ENCODE results near the gene CNN2.

CNN2 gene

GRCh38 chr19:1080360-1081161 is 54.2 kb downstream of the CNN2 start:
- no peak for DNase-seq

- DNase-seq: no peak
Observed at GRCh38 chr19:1081301-1082164, 55.1 kb downstream of the CNN2 start.

- DNase-seq: peak in 2 of 56 donors; percentile 29 to 40
Observed at GRCh38 chr19:1082165-1082927, 55.9 kb downstream of the CNN2 start.

- no peak for DNase-seq
Observed at GRCh38 chr19:1082928-1083816, 56.8 kb downstream of the CNN2 start.

GRCh38 chr19:1084024-1084868 is 57.8 kb downstream of the CNN2 start:
- no peak for DNase-seq

GRCh38 chr19:1085053-1085658 is 58.7 kb downstream of the CNN2 start:
- DNase-seq: no peak

- no peak for DNase-seq
Observed at GRCh38 chr19:1085676-1086442, 59.5 kb downstream of the CNN2 start.

- no peak for DNase-seq
Observed at GRCh38 chr19:1086613-1087012, 60.2 kb downstream of the CNN2 start.

- peak in 19 of 56 donors; percentile 10 to 71 (median 23) for DNase-seq
Observed at GRCh38 chr19:1087813-1088415, 61.5 kb downstream of the CNN2 start.

GRCh38 chr19:1088416-1089010 is 62.1 kb downstream of the CNN2 start:
- peak in 1 of 56 donors; percentile 34 for DNase-seq

Measured in amygdala (tissue), 56 donors.